ENCODE results near the gene SECISBP2L.
A peak's percentile ranks its signal among the peaks of the same experiment; 100 is the strongest.

Gene SECISBP2L

GRCh38 chr15:49066372-49066771 lies 20.1 kb upstream of the SECISBP2L start:
- Histone ChIP-seq H3K27me3 (peaks cover 7% of the 10 kb centered on the region; the same call in 1 of the 2 replicates), H3K36me3 (no peaks in the 10 kb centered on the region), H3K9me3 (no peaks in the 10 kb centered on the region; the same call in 1 of the 2 replicates), H3K4me1 (peaks cover 6% of the 10 kb centered on the region; the same call in 1 of the 2 replicates), H3K4me3 (ENCODE audit: low read depth, low read length) (no peak overlapping the region)
- TF ChIP-seq CTCF (IDR thresholded peaks at IDR 0.05; ENCODE audit: low read depth, low read length): no peak
- no peak for DNase-seq

GRCh38 chr15:49064884-49065283 lies 18.6 kb upstream of the SECISBP2L start:
- no peak for DNase-seq
- no peak overlapping the region for H3K4me3 ChIP-seq (ENCODE audit: low read depth, low read length)
- no peak for TF ChIP-seq CTCF (IDR thresholded peaks at IDR 0.05; ENCODE audit: low read depth, low read length)
- no peaks in the 10 kb centered on the region; the same call in 1 of the 2 replicates for H3K9me3 ChIP-seq
- no peaks in the 10 kb centered on the region for H3K36me3 ChIP-seq
- no peaks in the 10 kb centered on the region for H3K27me3 ChIP-seq
- H3K4me1 ChIP-seq: peaks cover 6% of the 10 kb centered on the region; the same call in 1 of the 2 replicates

- TF ChIP-seq CTCF (IDR thresholded peaks at IDR 0.05; ENCODE audit: low read depth, low read length): no peak
- no peaks in the 10 kb centered on the region; the same call in 1 of the 2 replicates for H3K9me3 ChIP-seq
- no peak overlapping the region for H3K4me3 ChIP-seq (ENCODE audit: low read depth, low read length)
- H3K27me3 ChIP-seq: no peaks in the 10 kb centered on the region
- peak; percentile 27 for DNase-seq
- H3K36me3 ChIP-seq: no peaks in the 10 kb centered on the region
- peaks cover 6% of the 10 kb centered on the region; the same call in 1 of the 2 replicates for H3K4me1 ChIP-seq
Measured at GRCh38 chr15:49064281-49064653, 18.0 kb upstream of the SECISBP2L start.

- no peak for DNase-seq
- Histone ChIP-seq H3K4me3 (ENCODE audit: low read depth, low read length) (no peak overlapping the region), H3K4me1 (peaks cover 6% of the 10 kb centered on the region; the same call in 1 of the 2 replicates), H3K27me3 (no peaks in the 10 kb centered on the region), H3K9me3 (no peaks in the 10 kb centered on the region; the same call in 1 of the 2 replicates), H3K36me3 (no peaks in the 10 kb centered on the region)
- no peak for TF ChIP-seq CTCF (IDR thresholded peaks at IDR 0.05; ENCODE audit: low read depth, low read length)
Measured at GRCh38 chr15:49063402-49064280, 17.4 kb upstream of the SECISBP2L start.

GRCh38 chr15:49062900-49063299 lies 16.7 kb upstream of the SECISBP2L start:
- TF ChIP-seq CTCF (IDR thresholded peaks at IDR 0.05; ENCODE audit: low read depth, low read length): no peak

More at GRCh38 chr15:49062900-49063299, 16.7 kb upstream of the SECISBP2L start:
- Histone ChIP-seq H3K4me1 (peaks cover 6% of the 10 kb centered on the region; the same call in 1 of the 2 replicates), H3K4me3 (ENCODE audit: low read depth, low read length) (no peak overlapping the region), H3K27me3 (no peaks in the 10 kb centered on the region), H3K36me3 (no peaks in the 10 kb centered on the region), H3K9me3 (no peaks in the 10 kb centered on the region; the same call in 1 of the 2 replicates)
- no peak for DNase-seq

Measured in BE2C (cell line).